Activated CD8-positive, alpha-beta memory T cell treated with anti-CD3 and anti-CD28 coated beads for 36 hours (primary cell): ENCODE measurements around the gene PALD1. TPM values are rescaled to one million over a fixed set of nuclear protein-coding genes. Genes with fewer than 3 reads are reported as not detected.

Source experiments
- CTCF ChIA-PET: fragments of 350-600 bp; sonication (Branson Sonifier 250); formaldehyde crosslinking; loops from one replicate; lab custom pipeline; 2021; ENCODE audit warnings: antibody characterized with exemption; lab: Charles Lee
- POLR2A ChIA-PET: fragments of 350-600 bp; sonication (Branson Sonifier 250); formaldehyde crosslinking; loops from one replicate; lab custom pipeline; 2021; ENCODE audit warnings: antibody characterized with exemption; lab: Charles Lee
- total RNA-seq, 2 experiments: library from RNA; stranded (reverse); gene quantifications; one replicate each; pipeline ENCODE4 v1.2.3, GENCODE V29; 2021

The PALD1 gene
- total RNA-seq, 2 experiments from 2014 or later, result 0.46 to 0.55 TPM

DNA sequence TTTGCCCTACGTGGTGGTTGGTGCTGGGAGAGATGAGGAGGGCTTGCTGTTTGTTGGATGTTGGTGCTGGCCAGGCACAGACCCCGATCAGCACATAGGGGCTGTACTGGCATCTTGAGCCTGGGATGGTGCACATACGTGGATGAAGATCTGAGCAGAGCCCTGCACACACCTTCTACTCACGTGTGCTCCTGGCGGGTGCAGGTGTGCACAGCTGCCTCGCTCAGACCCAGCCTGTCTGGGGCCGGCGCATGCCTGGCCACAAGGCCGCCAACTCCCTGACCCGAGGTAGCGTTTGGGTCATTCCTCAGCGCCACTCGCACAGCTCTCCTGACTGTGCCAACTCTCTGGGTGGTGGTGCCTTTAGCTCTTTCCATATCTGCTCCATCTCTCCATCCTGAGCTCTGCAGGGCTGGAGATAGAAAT lies 18.6 kb downstream of the PALD1 start:
- CTCF ChIA-PET, result no interaction called here
- POLR2A ChIA-PET, result no interaction called here

DNA sequence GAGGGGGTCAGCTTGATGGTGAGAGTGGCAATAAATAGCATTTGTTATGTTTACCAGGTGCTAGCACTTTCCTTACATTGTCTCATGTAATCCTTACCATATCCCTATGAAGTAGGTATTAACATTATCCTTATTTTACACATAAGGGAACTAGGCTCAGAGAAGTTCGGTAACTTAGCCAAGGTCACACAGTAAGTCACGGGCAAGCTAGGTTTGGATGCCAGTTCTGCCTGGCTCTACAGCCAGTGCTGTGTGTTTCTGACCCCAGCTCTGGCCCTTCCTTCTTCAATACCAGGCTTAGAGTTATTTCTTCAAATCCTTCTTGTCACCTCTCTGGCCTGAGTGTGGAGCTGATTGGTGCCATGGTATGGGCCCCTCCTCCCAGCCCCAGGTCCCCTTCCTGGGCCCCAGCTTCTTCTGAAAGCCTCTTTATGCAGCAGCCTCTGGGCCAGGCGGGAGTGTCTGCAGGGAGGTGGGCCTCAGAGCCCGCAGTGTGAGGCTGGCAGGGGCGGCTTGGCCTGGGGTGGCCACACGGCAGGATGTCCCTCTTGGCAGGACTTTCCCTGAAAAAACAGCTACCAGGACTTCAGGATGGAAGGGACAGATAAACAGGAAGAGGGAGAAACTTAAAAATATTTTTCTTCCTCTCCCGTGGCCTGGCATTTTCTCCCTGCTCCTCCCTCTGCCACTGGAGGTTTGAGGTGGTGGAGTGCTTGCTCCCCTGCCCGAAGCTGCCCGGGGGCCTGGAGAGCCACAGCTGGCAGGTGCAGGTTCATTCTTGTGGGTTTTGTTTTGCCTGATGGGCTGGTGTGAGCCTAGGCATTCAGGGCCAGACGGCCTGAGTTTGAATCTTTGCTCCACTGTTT lies 20.6 kb downstream of the PALD1 start:
- CTCF ChIA-PET, result interaction anchor here (0.7 kb wide), 1 partner anchor 95 kb away, joined by 4 read pairs; no protein-coding TSS in a partner anchor
- POLR2A ChIA-PET, result interaction anchor here (0.7 kb wide), 1 partner anchor 46 kb away, joined by 6 read pairs; no protein-coding TSS in a partner anchor

DNA sequence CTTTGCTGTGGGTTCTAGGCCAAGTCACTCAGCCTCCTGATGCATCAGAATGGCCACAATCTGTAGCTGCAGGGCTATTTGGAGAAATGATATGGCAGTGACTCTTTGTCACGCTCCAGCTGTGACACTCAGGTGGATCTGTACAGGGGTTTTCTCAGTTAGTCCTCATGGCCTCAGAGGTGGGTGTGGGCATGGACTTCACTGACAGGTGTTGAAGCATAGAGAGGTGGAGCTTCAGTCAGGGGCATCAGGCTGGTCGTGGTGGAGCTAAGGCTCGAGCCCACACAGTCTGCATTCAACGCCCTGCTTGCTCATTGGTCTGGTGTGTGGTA lies 21.2 kb downstream of the PALD1 start:
- ChIA-PET POLR2A (no interaction called here), CTCF (no interaction called here)

DNA sequence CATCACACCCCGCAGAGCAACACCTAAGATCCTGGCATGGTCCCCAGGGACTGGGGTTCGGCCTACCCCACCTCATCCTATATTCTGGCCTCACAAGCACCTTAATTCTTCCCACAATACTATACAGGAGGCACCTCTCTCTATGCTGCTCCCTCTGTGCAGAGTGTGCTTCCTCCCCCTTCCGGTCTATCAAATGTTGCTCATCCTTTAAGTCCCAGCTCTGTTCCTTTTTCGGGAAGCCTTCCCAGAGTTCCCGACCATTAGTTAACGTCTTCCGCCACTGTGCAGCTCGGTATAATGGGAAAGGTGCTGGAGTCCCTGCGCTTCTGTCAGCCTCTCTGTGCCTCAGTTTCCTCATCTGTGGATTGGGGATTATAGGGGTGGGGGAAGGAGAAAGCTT lies 21.8 kb downstream of the PALD1 start:
- ChIA-PET CTCF (no interaction called here), POLR2A (interaction anchor here (0.5 kb wide), 1 partner anchor 384 kb away, joined by 3 read pairs; no protein-coding TSS in a partner anchor)

DNA sequence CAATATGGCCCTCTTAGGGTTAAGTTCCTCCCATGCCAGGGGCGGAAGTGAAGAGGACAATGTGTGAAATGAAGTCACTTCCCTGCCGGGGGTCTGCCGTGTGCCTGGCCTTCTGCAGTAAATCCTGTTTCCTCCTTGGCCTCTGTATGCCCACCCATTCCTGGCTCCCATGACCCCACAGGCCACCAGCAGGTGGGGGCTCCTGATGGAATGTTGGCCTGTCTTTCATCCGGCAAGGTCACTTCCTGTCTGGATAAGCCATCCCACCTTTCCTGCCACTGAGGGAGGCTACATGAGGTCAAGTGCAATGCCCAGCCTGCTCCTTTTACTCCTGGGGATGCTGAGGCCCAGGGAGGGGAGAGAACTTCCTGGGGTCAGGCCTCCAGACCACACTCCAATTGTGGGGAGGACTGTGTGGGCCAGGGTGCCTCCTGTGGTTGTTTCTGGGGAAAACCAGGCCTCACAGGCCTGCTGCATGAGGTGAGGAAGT lies 22.3 kb downstream of the PALD1 start:
- ChIA-PET POLR2A (interaction anchor here (0.5 kb wide), 1 partner anchor 383 kb away, joined by 3 read pairs; no protein-coding TSS in a partner anchor), CTCF (interaction anchor here (1.2 kb wide), 1 partner anchor 335 kb away, joined by 4 read pairs; no protein-coding TSS in a partner anchor)

DNA sequence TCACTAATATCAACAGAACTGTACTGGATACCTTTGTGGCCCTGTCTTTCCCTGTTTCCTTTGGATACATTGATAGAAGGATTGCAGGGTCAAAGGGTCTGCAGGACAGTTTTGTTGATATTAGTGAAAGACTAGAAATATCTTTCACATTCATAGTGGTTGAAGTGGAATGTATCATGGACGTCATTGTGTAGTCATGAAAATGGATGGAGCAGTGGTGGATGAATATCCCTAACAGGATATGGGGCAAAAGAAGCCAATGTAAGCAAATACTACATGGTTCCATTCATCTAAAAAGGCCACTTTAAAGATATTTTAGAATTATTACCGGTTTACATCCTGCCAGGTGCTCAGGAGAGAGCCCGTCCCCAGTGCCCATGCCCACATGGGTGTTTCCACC lies 23.8 kb downstream of the PALD1 start:
- POLR2A ChIA-PET, result interaction anchor here (0.6 to 0.7 kb wide), 2 partner anchors 301 to 1207 kb away, joined by 3 read pairs; no protein-coding TSS in a partner anchor
- CTCF ChIA-PET, result interaction anchor here (1.2 kb wide), 1 partner anchor 334 kb away, joined by 4 read pairs; no protein-coding TSS in a partner anchor

DNA sequence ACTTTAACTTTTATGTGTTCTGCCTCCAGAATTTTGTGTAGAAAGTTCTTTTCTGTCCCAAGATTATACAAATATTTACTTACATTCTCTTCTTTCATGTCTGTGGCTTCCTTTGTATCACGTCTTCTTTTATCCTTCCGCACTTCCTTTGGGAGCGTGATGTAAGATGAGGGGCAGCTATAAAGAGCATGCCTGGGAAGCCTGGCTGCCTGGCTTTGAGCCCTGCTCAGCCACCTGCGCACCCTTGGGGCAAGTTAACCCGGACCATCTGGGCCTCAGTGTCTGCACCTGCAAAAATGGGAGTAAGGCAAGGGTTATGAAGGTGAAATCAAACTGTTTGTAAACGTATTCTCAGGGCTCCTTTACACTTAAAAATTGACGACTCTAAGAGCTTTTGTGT lies 25.2 kb downstream of the PALD1 start:
- POLR2A ChIA-PET, result no interaction called here
- CTCF ChIA-PET, result interaction anchor here (1.6 kb wide), 1 partner anchor 42 kb away, joined by 4 read pairs; no protein-coding TSS in a partner anchor

DNA sequence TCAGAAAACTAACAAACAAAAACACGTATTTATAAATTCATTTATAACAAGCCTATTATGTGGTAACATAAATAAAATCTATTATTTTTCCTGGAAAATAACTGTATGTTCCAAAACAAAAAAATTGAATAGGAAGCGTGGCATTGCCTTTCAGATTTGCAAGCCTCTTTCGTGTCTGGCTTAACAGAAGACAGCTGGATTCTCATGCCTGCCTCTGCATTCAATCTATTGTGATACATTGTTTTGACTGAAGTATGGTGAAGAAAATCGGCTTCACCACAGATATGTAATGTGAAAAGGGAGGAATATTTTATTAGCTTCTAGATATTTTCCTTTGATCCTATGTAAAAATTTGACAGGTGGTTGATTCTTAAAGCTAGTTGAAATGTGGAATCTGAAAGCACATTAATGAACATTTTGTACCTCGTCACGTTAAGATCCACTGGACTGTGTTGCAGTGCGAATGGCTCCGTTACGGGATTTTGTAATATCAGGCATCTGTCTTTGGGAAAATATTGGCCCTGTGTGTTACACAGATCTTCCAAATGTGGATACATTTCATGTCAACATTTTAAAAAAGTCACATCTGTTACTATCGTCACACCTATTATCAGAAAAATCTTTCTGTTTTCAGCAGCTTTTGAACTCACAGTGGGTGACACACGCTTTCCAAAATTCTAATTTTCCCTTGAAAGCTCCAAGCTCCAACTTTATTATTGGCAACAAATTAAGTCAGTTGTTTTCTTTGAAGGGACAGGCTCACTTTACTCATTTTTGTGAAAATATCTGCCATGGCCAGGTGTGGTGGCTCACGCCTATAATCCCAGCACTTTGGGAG lies 26.2 kb downstream of the PALD1 start:
- CTCF ChIA-PET, result interaction anchor here (0.5 to 1.6 kb wide), 3 partner anchors 43 to 326 kb away, joined by 3 to 4 read pairs (median 4); no protein-coding TSS in a partner anchor
- POLR2A ChIA-PET, result no interaction called here

DNA sequence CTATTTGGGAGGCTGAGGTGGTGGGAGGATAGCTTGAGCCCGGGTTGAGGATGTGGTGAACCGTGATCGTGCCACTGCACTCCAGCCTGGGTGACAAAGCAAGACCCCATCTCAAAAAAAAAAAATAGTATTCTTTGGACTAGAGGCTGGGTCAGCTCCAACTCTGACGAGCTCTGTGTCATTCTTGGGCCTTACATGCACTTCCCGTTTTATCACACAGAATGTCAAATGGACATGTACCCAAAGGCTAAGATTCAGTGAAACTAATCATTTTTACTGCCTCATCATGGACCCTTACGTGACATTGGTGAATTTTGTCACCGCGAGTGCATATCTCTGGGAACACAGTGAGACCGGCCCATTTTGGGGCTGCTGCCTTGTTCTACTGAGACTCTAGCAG lies 27.3 kb downstream of the PALD1 start:
- POLR2A ChIA-PET, result no interaction called here

DNA sequence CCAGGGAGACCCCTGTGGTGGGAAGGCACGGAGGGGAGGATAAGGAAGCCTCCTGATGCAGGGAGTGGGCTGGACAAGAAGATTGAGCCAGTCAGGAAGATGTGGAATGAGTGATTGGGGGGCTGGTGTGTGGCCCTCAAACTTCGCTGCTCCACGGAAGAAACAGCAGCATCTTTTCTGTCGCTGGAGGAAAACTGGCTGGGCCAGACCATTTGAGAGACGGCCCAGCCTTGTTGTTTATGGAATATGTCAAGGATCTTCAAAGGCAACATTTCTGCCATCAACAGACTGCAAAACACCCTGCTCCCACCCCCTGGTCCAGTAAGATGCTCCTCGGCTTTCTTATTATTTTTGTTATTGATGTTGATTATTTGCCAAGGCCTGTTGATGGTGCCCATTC lies 29.4 kb downstream of the PALD1 start:
- ChIA-PET POLR2A (no interaction called here), CTCF (no interaction called here)

More for the DNA sequence above, 27.3 kb downstream of the PALD1 start:
- CTCF ChIA-PET, result no interaction called here

DNA sequence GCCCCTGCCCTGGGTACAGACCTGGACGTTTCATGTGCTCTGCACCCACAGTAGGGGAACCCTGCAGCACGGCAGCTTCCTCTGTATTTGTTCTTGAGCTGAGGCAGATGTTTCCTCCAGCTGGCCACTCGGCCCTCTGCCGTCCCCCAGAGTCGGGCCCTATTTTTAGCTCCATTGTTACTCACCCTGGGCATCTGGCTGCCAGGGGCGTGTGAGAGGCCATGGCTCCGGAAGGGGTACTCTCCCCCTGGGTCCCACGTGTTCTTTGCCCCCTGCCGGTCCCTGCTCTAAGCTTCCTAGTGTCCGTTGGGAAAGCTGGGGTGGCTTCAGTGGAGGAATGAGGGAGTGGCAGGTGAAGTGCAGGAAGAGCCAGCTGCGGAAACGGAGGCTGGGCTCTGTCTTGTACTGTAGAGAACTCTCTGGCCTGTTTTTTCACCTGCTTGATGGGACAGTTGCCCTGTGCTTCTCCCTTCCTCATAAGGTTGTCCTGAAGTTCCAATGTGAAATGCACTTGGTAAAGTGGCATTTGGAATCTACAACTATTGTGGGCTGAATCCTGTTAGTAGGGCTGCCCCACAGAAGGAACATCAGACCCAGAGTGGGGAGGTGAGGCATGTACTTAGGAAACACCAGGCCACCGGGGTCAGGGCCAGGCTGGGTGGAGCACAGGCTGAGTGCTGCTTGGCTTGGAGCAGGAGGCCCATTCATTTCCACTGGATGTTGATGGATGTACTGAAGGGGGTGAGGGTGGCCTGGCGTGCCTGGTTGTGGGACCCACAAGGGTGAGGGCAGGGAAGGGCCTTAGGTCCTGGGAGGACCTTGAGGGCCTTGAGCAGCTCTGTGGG lies 30.6 kb downstream of the PALD1 start:
- ChIA-PET POLR2A (no interaction called here), CTCF (no interaction called here)

DNA sequence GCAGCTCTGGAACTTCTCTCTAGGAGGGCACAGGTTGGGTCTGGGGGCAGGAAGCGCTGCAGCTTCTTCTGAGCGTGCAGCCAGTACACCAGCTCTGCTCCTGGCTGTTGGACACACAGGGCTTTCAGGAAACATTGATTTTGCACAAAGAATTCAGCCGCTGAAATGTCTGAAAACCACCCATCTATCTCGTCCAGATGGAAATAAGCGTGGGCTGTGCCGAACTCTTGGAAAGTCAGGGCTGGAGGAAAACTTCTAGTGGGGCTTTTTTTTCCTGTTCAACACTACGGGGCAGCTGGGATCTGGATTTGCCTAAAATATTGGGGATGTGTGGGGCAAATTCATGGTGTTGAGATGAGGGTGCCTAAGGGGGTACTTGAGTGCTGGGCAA lies 31.2 kb downstream of the PALD1 start:
- ChIA-PET POLR2A (no interaction called here), CTCF (no interaction called here)

DNA sequence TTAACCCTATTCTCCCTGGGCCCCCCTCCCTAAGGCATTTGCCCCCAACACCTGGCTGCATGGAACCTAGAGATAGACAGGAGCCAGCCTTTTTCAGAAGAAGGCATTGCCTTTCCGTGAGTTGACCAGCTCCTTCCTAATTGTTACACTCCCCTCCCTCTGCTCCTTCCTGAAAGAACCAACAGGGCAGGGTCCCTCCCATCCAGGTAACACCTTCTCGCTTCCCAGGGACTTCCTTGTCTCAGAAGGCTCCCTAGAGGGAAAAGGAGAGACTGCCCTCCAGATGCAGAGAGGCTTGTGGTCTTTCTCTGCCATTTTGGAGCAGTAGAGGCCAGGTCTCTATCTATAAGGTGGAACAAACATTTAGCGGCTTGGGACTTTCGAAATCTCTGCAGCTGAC lies 31.9 kb downstream of the PALD1 start:
- CTCF ChIA-PET, result no interaction called here
- POLR2A ChIA-PET, result no interaction called here

DNA sequence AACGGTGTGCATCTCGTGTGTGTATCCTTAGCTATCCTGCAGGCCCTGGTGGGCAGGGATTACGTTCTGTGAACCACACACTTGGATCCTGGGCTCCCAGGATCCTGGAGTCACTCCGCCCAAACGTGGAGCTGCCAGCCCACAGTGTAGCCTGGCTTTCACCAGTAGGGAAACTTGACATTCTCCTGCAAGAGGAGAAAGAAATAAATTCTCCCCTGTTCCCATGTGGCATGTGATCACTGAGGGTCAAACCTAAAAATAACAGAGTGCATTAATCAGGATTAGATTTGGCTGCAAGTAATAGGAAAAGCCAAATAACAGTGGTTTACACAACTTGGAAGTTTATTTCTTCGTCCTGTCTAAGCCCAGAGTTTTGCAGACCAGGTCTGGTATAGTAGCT lies 32.3 kb downstream of the PALD1 start:
- POLR2A ChIA-PET, result no interaction called here
- CTCF ChIA-PET, result no interaction called here

DNA sequence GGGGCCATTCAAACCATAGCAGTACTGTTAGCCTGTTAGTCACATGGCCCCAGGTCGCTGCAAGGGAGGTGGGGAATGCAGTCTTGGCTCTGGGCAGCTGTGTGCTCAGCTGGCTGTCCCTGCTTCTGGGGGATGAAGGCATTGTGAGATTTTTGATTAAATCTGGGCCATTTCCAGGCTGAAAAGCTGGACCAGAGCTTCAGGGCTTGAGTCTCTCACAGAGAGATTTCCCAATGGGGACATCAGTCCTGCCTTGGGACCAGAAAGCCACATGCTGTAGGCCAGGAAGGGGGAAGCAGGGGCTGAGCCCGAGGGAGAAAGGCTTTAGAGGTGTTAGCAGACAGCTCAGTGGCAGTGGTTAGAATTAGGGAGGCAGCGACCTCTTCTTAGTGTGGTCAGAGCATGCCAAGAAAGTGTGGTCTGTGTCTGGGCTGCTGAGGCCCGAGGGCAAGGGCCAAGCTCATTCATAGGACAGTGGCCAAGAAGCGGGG lies 33.6 kb downstream of the PALD1 start:
- ChIA-PET POLR2A (no interaction called here), CTCF (no interaction called here)

DNA sequence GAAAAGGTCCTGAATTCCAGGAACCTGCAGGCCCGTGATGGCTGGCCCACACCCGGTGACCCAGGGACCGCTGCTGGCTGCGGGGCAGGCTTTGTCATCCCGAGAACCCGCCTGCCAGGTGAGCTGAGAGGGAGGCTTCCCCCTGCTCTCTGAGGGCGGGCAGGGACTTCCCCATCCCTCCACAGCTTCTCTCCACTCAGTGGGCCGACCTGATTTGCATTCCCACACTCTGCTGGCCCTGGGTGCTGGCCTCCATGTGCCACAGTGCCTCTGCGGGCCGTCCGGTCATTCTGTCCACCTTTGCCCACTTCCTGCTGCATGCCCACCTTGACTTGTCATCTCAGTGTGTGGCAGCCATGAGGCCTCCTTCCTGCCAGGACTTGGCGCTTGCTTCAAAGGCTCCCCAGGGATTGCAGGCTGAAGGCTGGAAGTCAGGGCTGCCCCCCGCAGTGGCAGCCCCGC lies 35.3 kb downstream of the PALD1 start:
- POLR2A ChIA-PET, result no interaction called here
- CTCF ChIA-PET, result no interaction called here

DNA sequence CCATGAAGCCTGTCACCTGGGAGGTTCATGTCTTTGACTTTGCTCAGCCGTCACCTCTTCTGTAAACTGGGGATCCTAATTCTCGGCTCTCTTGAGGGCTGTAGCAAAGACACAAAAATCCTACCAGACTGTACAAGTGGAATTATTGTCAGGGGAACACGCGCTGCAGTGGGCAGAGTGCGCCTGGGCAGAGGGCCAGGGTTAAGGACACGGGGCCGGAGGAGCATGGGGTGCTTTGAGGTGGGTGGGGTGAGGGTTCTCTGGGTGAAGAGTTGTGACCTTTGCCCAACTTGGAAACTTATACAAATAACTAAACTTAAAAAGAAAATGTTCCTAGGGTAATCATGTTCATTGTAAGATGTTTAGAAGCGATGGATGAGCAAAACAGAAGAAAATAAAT lies 36.0 kb downstream of the PALD1 start:
- ChIA-PET CTCF (no interaction called here), POLR2A (no interaction called here)

DNA sequence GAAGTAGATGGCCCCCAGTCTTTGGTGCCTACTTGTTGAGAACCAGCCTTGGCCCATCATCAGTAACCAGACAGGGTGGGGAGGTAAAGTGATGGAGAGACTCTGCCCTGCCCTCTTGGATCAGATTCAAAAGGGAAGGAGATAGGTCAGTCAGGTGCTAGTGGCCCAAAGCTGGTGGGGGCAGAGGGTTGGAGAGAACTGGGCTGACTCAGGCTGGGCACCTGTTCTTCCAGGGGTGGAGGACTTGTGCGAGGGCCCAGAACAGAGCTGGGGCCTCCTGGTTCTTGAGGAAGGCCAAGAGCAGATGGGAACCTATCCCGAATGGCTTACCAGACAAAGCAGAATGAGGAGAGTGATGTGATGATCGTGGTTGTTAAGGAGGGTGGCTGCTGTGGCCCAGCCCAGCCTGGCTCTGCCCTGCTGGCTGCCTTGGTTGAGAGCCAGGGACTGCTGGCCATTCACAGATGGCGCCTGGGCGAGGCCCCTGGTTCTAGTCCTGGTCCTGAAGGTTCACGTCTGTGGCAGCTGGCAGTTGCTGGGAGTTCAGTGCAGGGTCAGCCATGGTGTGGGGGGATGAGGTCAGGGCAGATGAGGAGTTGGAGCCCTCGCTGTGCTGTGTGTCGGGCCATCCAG lies 36.6 kb downstream of the PALD1 start:
- ChIA-PET CTCF (no interaction called here), POLR2A (no interaction called here)
